Measurements from ENCODE around the gene DGKH.

DGKH gene

GRCh38 chr13:42041011-42041683 is 7.3 kb upstream of the DGKH start:
- H3K4me3 ChIP-seq (ENCODE audit: low read depth, low read length), result peak overlapping the region; percentile 79
- peaks cover 29% of the 10 kb centered on the region for H3K79me2 ChIP-seq (ENCODE audit: control insufficient read depth, insufficient read depth, low read length, unreplicated experiment)
- H3K4me1 ChIP-seq (ENCODE audit: control insufficient read depth, insufficient read depth, low read length, unreplicated experiment), result peaks cover 12% of the 10 kb centered on the region
- no peaks in the 10 kb centered on the region for H3K36me3 ChIP-seq (ENCODE audit: insufficient read depth, low read length)
- no peaks in the 10 kb centered on the region for H3K27me3 ChIP-seq (ENCODE audit: insufficient read depth, low read length)
- H2AFZ ChIP-seq (ENCODE audit: low read length, unreplicated experiment), result peak overlapping the region; percentile 19
- H3K27ac ChIP-seq (ENCODE audit: low read depth, low read length), result peak overlapping the region; percentile 13; the same call in 1 of the 2 replicates

- Histone ChIP-seq H3K4me3 (ENCODE audit: low read depth, low read length) (peak overlapping the region; percentile 79), H3K27ac (ENCODE audit: low read depth, low read length) (peak overlapping the region; percentile 13; the same call in 1 of the 2 replicates), H3K4me1 (ENCODE audit: control insufficient read depth, insufficient read depth, low read length, unreplicated experiment) (peaks cover 18% of the 10 kb centered on the region), H2AFZ (ENCODE audit: low read length, unreplicated experiment) (peak overlapping the region; percentile 19), H3K27me3 (ENCODE audit: insufficient read depth, low read length) (no peaks in the 10 kb centered on the region), H3K79me2 (ENCODE audit: control insufficient read depth, insufficient read depth, low read length, unreplicated experiment) (peaks cover 34% of the 10 kb centered on the region), H3K36me3 (ENCODE audit: insufficient read depth, low read length) (no peaks in the 10 kb centered on the region)
Measured at GRCh38 chr13:42041684-42042035, 6.8 kb upstream of the DGKH start.

DNA sequence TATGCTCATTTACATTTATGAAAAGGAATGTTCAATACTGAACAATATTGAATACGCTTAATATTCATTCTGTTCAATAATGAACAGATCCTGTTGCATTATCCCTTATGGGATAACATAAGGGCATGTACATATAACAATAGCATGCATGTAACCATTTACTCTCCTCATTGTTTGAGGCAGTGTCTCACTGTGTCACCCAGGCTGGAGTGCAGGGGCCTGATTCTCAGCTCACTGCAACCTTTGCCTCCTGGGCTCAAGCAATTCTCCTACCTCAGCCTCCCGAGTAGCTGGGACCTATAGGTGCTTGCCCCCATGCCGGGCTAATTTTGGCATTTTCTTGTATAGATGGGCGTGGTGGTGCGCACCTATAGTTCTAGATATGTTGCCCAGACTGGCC is 4.8 kb upstream of the DGKH start:
- H3K4me1 ChIP-seq (ENCODE audit: control insufficient read depth, insufficient read depth, low read length, unreplicated experiment), result peaks cover 21% of the 10 kb centered on the region
- H3K27me3 ChIP-seq (ENCODE audit: insufficient read depth, low read length), result no peaks in the 10 kb centered on the region
- no peaks in the 10 kb centered on the region for H3K36me3 ChIP-seq (ENCODE audit: insufficient read depth, low read length)
- H3K4me3 ChIP-seq (ENCODE audit: low read depth, low read length), result no peak overlapping the region
- peaks cover 36% of the 10 kb centered on the region for H3K79me2 ChIP-seq (ENCODE audit: control insufficient read depth, insufficient read depth, low read length, unreplicated experiment)
- H2AFZ ChIP-seq (ENCODE audit: low read length, unreplicated experiment), result no peak overlapping the region
- no peak overlapping the region for H3K27ac ChIP-seq (ENCODE audit: low read depth, low read length)

- Histone ChIP-seq H3K79me2 (ENCODE audit: control insufficient read depth, insufficient read depth, low read length, unreplicated experiment) (peaks cover 48% of the 10 kb centered on the region), H3K27ac (ENCODE audit: low read depth, low read length) (no peak overlapping the region), H3K4me1 (ENCODE audit: control insufficient read depth, insufficient read depth, low read length, unreplicated experiment) (peaks cover 21% of the 10 kb centered on the region), H3K36me3 (ENCODE audit: insufficient read depth, low read length) (no peaks in the 10 kb centered on the region), H3K27me3 (ENCODE audit: insufficient read depth, low read length) (no peaks in the 10 kb centered on the region), H2AFZ (ENCODE audit: low read length, unreplicated experiment) (no peak overlapping the region), H3K4me3 (ENCODE audit: low read depth, low read length) (peak overlapping the region; percentile 17; the same call in 1 of the 2 replicates)
Measured at GRCh38 chr13:42046448-42046847, 2.0 kb upstream of the DGKH start.

DNA sequence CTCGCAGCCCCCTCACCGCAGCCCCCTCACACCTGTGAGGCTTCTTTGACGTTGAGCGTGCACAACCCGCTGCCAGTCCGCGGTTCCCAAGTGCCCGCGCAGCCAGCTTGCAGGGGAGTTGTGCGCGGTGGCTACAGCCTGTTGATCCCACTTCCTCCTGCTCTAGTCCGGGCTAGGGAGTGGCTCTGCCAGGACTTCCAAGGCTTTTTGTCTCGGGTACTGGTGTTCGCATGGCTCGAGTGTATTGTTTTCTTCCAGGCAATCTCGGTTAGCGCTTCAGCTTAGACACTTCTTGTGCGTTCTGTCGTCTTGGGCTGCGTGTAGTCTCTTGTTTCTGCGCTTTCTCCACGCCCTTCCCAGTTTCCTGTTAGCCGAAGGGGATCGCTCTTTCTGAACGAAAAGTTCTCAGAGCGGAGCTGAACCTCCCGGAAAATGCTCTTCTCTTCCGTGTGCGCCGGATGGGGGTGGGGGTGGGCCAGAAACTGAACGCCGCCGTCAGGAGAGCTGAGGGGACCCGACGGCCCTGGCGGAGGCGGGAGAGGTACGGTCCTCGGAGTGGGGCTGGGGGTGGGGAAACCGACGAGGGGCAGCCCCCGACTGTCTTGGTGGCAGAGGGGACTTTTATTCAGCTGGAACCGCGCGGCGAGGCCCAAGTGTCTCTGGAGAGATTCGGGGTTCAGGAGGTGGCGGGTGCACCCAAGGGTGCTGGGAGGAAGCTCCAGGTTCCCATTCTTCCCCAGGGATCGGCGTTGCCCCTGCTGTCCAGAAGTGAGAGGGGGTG is 697 bp upstream of the DGKH start:
- H2AFZ ChIP-seq (ENCODE audit: low read length, unreplicated experiment), result peak overlapping the region; percentile 58
- H3K4me1 ChIP-seq (ENCODE audit: control insufficient read depth, insufficient read depth, low read length, unreplicated experiment), result peaks cover 17% of the 10 kb centered on the region
- peak overlapping the region; percentile 84 for H3K4me3 ChIP-seq (ENCODE audit: low read depth, low read length)
- H3K27ac ChIP-seq (ENCODE audit: low read depth, low read length), result peak overlapping the region; percentile 68
- peaks cover 45% of the 10 kb centered on the region for H3K79me2 ChIP-seq (ENCODE audit: control insufficient read depth, insufficient read depth, low read length, unreplicated experiment)
- H3K27me3 ChIP-seq (ENCODE audit: insufficient read depth, low read length), result no peaks in the 10 kb centered on the region
- H3K36me3 ChIP-seq (ENCODE audit: insufficient read depth, low read length), result no peaks in the 10 kb centered on the region

- peaks cover 17% of the 10 kb centered on the region for H3K4me1 ChIP-seq (ENCODE audit: control insufficient read depth, insufficient read depth, low read length, unreplicated experiment)
- peak overlapping the region; percentile 74 for H2AFZ ChIP-seq (ENCODE audit: low read length, unreplicated experiment)
- peaks cover 38% of the 10 kb centered on the region for H3K79me2 ChIP-seq (ENCODE audit: control insufficient read depth, insufficient read depth, low read length, unreplicated experiment)
- H3K27me3 ChIP-seq (ENCODE audit: insufficient read depth, low read length), result no peaks in the 10 kb centered on the region
- H3K4me3 ChIP-seq (ENCODE audit: low read depth, low read length), result peak overlapping the region; percentile 92
- no peaks in the 10 kb centered on the region for H3K36me3 ChIP-seq (ENCODE audit: insufficient read depth, low read length)
- peak overlapping the region; percentile 68 for H3K27ac ChIP-seq (ENCODE audit: low read depth, low read length)
Measured at GRCh38 chr13:42048684-42049453, 421 bp downstream of the DGKH start.

GRCh38 chr13:42049454-42049813 is 986 bp downstream of the DGKH start:
- Histone ChIP-seq H3K27ac (ENCODE audit: low read depth, low read length) (peak overlapping the region; percentile 50; the same call in 1 of the 2 replicates), H3K79me2 (ENCODE audit: control insufficient read depth, insufficient read depth, low read length, unreplicated experiment) (peaks cover 42% of the 10 kb centered on the region), H3K27me3 (ENCODE audit: insufficient read depth, low read length) (no peaks in the 10 kb centered on the region), H3K4me3 (ENCODE audit: low read depth, low read length) (peak overlapping the region; percentile 92), H3K36me3 (ENCODE audit: insufficient read depth, low read length) (no peaks in the 10 kb centered on the region), H2AFZ (ENCODE audit: low read length, unreplicated experiment) (peak overlapping the region; percentile 74), H3K4me1 (ENCODE audit: control insufficient read depth, insufficient read depth, low read length, unreplicated experiment) (peaks cover 17% of the 10 kb centered on the region)

GRCh38 chr13:42054798-42055499 is 6.5 kb downstream of the DGKH start:
- no peak overlapping the region for H3K27ac ChIP-seq (ENCODE audit: low read depth, low read length)
- H3K36me3 ChIP-seq (ENCODE audit: insufficient read depth, low read length), result peaks cover 6% of the 10 kb centered on the region; the same call in 1 of the 2 replicates
- H3K79me2 ChIP-seq (ENCODE audit: control insufficient read depth, insufficient read depth, low read length, unreplicated experiment), result peaks cover 27% of the 10 kb centered on the region
- H3K4me3 ChIP-seq (ENCODE audit: low read depth, low read length), result no peak overlapping the region
- H3K27me3 ChIP-seq (ENCODE audit: insufficient read depth, low read length), result no peaks in the 10 kb centered on the region
- no peak overlapping the region for H2AFZ ChIP-seq (ENCODE audit: low read length, unreplicated experiment)
- peaks cover 4% of the 10 kb centered on the region for H3K4me1 ChIP-seq (ENCODE audit: control insufficient read depth, insufficient read depth, low read length, unreplicated experiment)

- Histone ChIP-seq H3K36me3 (ENCODE audit: insufficient read depth, low read length) (peaks cover 6% of the 10 kb centered on the region; the same call in 1 of the 2 replicates), H3K79me2 (ENCODE audit: control insufficient read depth, insufficient read depth, low read length, unreplicated experiment) (peaks cover 22% of the 10 kb centered on the region), H3K4me1 (ENCODE audit: control insufficient read depth, insufficient read depth, low read length, unreplicated experiment) (peaks cover 4% of the 10 kb centered on the region), H3K27ac (ENCODE audit: low read depth, low read length) (no peak overlapping the region), H3K4me3 (ENCODE audit: low read depth, low read length) (no peak overlapping the region), H2AFZ (ENCODE audit: low read length, unreplicated experiment) (no peak overlapping the region), H3K27me3 (ENCODE audit: insufficient read depth, low read length) (no peaks in the 10 kb centered on the region)
Measured at GRCh38 chr13:42055500-42056085, 7.1 kb downstream of the DGKH start.

DNA sequence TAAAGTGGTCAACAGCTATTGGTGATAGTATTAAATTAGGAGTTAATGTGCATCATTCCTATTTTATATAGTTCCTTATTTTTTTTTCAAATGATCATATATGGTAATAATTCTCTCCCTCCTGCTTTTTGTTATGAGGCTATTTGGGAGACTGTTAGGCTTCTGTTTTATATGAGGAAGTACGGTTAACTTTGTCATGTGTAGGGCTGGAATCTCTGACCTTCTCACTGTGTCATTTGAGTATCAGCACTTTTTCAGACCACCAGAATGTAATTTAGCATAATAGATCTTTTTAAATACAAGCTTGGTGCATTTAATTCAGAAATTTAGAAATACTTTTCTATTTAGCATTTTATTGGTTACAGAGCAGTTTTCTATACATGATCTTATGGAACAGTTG is 7.7 kb downstream of the DGKH start:
- Histone ChIP-seq H3K27me3 (ENCODE audit: insufficient read depth, low read length) (no peaks in the 10 kb centered on the region), H3K79me2 (ENCODE audit: control insufficient read depth, insufficient read depth, low read length, unreplicated experiment) (peaks cover 17% of the 10 kb centered on the region), H2AFZ (ENCODE audit: low read length, unreplicated experiment) (no peak overlapping the region), H3K36me3 (ENCODE audit: insufficient read depth, low read length) (peaks cover 6% of the 10 kb centered on the region; the same call in 1 of the 2 replicates), H3K4me3 (ENCODE audit: low read depth, low read length) (no peak overlapping the region), H3K4me1 (ENCODE audit: control insufficient read depth, insufficient read depth, low read length, unreplicated experiment) (peaks cover 4% of the 10 kb centered on the region), H3K27ac (ENCODE audit: low read depth, low read length) (no peak overlapping the region)
